SJCRH30 (cell line): ENCODE data around the gene AVPI1. TPM values are rescaled to one million over a fixed set of nuclear protein-coding genes. Genes with fewer than 3 reads are reported as not detected.

Source experiments
- DNase-seq, 2 experiments: peaks; one replicate each; pipeline ENCODE4 v3.0.0-alpha.2; 2015 to 2020
- H3K27ac ChIP-seq: fragments of 250-450 bp; sonication (Bioruptor Pico); 2 replicates; pipeline ENCODE4 v1.5.1; 2020; ENCODE audit warnings: mild to moderate bottlenecking, moderate library complexity
- H3K27me3 ChIP-seq: fragments of 250-450 bp; sonication (Bioruptor Pico); 2 replicates; pipeline ENCODE4 v1.5.1; 2020; ENCODE audit warnings: mild to moderate bottlenecking, moderate library complexity
- H3K36me3 ChIP-seq: fragments of 250-450 bp; sonication (Bioruptor Pico); 2 replicates; pipeline ENCODE4 v1.5.1; 2020; ENCODE audit warnings: mild to moderate bottlenecking, moderate library complexity
- H3K4me1 ChIP-seq: fragments of 250-450 bp; sonication (Bioruptor Pico); 2 replicates; pipeline ENCODE4 v1.5.1; 2020; ENCODE audit warnings: mild to moderate bottlenecking, moderate library complexity
- H3K4me3 ChIP-seq: fragments of 250-450 bp; sonication (Bioruptor Pico); 2 replicates; pipeline ENCODE4 v1.5.1; 2020; ENCODE audit warnings: mild to moderate bottlenecking, moderate library complexity
- H3K9me3 ChIP-seq: fragments of 250-450 bp; sonication (Bioruptor Pico); replicated peaks from 2 replicates; pipeline ENCODE4 v1.5.1; 2020; ENCODE audit warnings: mild to moderate bottlenecking, moderate library complexity
- total RNA-seq: library from RNA; depleted of rRNA; stranded (reverse); fragments of >200 nt; shearing (Covaris generic); gene quantifications from 2 replicates; pipeline ENCODE4 v1.2.3, GENCODE V29; 2014; rRNA removed

Gene AVPI1, protein sequence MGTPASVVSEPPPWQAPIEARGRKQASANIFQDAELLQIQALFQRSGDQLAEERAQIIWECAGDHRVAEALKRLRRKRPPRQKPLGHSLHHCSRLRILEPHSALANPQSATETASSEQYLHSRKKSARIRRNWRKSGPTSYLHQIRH
- total RNA-seq: 11.2 and 14.4 TPM in 2 replicates

GRCh38 chr10:97686962-97687784, at the start of gene AVPI1:
AVPI1 (minus strand) TSS chr10:97687241; CDS start chr10:97679905, 7,336 bp downstream.
- Histone ChIP-seq H3K9me3 (no peaks in the 10 kb centered on the region), H3K4me1 (peaks cover 41% of the 10 kb centered on the region), H3K27me3 (no peaks in the 10 kb centered on the region), H3K36me3 (no peaks in the 10 kb centered on the region), H3K4me3 (peak within 1 kb of the TSS; percentile 80), H3K27ac (peak within 1 kb of the TSS; percentile 68)
- peak; percentile 98 for DNase-seq

DNA sequence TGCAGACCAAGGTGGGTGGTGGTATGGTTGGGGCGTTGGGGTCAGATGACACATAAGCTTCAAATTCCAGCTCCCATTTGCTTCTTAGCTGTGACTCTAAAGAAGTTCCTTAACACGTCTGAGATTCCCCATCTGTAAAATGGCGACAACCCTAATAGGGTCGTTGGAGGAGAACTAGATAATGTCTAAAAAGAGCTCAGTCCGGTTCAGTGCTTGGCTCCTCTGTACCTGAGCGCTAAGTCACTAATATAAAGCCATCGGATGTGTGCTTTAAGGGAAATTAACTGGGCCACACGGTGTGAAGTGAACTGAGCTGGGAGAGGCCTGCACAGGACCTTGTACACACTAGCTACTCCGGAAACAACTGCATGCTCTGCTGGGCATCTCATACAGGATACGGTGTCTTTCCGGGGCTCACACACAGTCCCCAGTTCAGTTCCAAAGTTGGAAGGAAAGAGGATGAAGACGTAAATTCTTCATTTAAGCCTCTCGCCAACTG, 49.4 kb upstream of the AVPI1 start:
- H3K9me3 ChIP-seq: no peaks in the 10 kb centered on the region
- peaks cover 6% of the 10 kb centered on the region for H3K36me3 ChIP-seq
- no peak overlapping the region; the same call in 1 of the 2 replicates for H3K27ac ChIP-seq
- H3K4me3 ChIP-seq: peak overlapping the region; percentile 79
- peaks cover 8% of the 10 kb centered on the region; the same call in 1 of the 2 replicates for H3K4me1 ChIP-seq
- no peaks in the 10 kb centered on the region for H3K27me3 ChIP-seq
- no peak for DNase-seq

GRCh38 chr10:97734021-97734420, 47.0 kb upstream of the AVPI1 start:
- Histone ChIP-seq H3K36me3 (no peaks in the 10 kb centered on the region), H3K27me3 (no peaks in the 10 kb centered on the region), H3K4me1 (peaks cover 8% of the 10 kb centered on the region; the same call in 1 of the 2 replicates), H3K4me3 (no peak overlapping the region), H3K27ac (no peak overlapping the region), H3K9me3 (no peaks in the 10 kb centered on the region)
- no peak for DNase-seq

DNA sequence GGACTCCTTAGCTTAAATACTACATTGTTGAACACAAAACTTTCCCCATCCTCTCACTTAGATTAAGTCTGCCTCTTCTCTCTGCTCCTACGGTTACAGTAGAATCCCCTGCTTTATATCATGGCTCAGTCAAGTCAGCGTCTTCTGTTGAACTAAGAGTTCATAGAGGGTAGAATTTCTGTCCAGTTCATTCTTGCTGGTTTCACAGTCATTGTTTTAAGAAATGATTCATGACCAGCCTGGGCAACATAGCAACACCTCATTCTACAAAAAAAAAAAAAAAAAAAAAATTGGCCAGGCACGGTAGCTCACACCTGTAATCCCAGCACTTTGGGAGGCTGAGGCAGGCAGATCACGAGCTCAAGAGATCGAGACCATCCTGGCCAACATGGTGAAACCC, 46.2 kb upstream of the AVPI1 start:
- no peak for DNase-seq
- Histone ChIP-seq H3K4me1 (peaks cover 8% of the 10 kb centered on the region; the same call in 1 of the 2 replicates), H3K9me3 (no peaks in the 10 kb centered on the region), H3K27ac (no peak overlapping the region), H3K4me3 (no peak overlapping the region), H3K27me3 (no peaks in the 10 kb centered on the region), H3K36me3 (no peaks in the 10 kb centered on the region)

DNA sequence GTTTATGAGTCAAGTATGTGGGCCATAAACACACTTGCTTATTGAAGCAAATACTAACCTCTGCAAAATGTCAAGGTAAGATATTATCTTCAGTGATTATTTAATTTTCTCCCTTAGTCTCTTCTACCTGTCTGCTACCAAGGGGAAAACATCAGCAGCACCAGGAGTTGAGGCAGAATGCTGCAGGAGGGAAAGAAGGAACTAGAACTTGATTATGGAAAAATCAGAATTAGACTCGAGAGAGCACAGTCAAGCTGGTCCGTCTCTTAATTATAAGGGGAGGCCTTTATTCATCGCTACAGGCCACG, 45.0 kb upstream of the AVPI1 start:
- peaks cover 4% of the 10 kb centered on the region; the same call in 1 of the 2 replicates for H3K4me1 ChIP-seq
- DNase-seq: no peak
- no peak overlapping the region for H3K27ac ChIP-seq
- H3K4me3 ChIP-seq: no peak overlapping the region
- no peaks in the 10 kb centered on the region for H3K9me3 ChIP-seq
- no peaks in the 10 kb centered on the region for H3K36me3 ChIP-seq
- H3K27me3 ChIP-seq: no peaks in the 10 kb centered on the region

GRCh38 chr10:97731346-97732051, 44.5 kb upstream of the AVPI1 start:
- H3K9me3 ChIP-seq: no peaks in the 10 kb centered on the region
- H3K4me3 ChIP-seq: no peak overlapping the region
- H3K27me3 ChIP-seq: no peaks in the 10 kb centered on the region
- H3K36me3 ChIP-seq: no peaks in the 10 kb centered on the region
- H3K27ac ChIP-seq: no peak overlapping the region
- DNase-seq: peak; percentile 68 to 89
- H3K4me1 ChIP-seq: peaks cover 2% of the 10 kb centered on the region; the same call in 1 of the 2 replicates

DNA sequence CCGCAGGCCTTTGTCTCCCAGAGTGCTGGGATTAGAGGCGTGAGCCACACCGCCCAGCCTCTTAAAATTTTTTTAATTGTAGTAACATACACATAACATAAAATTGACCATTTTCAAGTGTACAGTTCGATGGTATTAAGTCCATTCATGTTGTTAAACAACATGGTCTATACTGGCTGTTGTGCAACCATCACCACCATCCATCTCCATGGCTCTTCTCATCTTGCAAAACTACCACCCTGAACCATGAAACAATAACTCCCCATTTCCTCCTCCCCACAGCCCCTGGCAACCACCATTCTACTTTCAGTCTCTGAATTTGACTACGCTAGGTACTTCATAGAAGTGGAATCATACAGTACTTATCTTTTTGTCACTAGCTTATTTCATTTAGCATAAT, 42.0 kb upstream of the AVPI1 start:
- Histone ChIP-seq H3K27ac (no peak overlapping the region), H3K9me3 (no peaks in the 10 kb centered on the region), H3K36me3 (no peaks in the 10 kb centered on the region), H3K27me3 (no peaks in the 10 kb centered on the region), H3K4me3 (no peak overlapping the region), H3K4me1 (no peaks in the 10 kb centered on the region)
- no peak for DNase-seq

DNA sequence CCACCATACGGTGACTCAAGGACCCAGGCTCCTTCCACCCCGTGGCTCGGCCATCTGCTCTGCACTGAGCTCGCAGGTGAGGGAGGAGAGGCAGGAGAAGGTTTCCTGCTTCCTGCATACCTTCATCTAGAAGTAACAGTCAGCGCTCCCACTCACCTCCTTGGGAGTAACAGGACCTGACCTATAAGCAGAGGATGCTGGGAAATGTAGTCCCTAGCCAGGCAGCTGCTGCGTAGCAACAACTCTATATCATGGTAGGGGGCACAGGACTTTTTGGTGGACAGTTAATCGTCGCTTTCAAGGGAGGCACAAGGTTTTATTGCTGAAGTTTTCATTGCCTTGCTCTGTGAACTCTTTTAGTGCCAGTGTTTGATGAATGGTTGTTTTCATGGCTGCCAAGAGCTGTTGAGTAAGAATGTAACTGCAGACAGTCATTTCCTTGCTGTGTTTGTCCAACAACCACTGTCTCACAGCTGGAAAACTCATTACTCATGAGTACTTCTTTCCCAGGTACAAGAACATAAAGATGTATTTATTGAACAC, 39.7 kb upstream of the AVPI1 start:
- Histone ChIP-seq H3K36me3 (no peaks in the 10 kb centered on the region), H3K4me1 (no peaks in the 10 kb centered on the region), H3K9me3 (no peaks in the 10 kb centered on the region), H3K27me3 (no peaks in the 10 kb centered on the region), H3K27ac (no peak overlapping the region), H3K4me3 (no peak overlapping the region)
- DNase-seq: no peak

- Histone ChIP-seq H3K4me1 (peaks cover 6% of the 10 kb centered on the region), H3K36me3 (no peaks in the 10 kb centered on the region), H3K9me3 (no peaks in the 10 kb centered on the region), H3K4me3 (no peak overlapping the region), H3K27ac (no peak overlapping the region), H3K27me3 (no peaks in the 10 kb centered on the region)
- no peak for DNase-seq
Observed at GRCh38 chr10:97724341-97724941, 37.4 kb upstream of the AVPI1 start.

DNA sequence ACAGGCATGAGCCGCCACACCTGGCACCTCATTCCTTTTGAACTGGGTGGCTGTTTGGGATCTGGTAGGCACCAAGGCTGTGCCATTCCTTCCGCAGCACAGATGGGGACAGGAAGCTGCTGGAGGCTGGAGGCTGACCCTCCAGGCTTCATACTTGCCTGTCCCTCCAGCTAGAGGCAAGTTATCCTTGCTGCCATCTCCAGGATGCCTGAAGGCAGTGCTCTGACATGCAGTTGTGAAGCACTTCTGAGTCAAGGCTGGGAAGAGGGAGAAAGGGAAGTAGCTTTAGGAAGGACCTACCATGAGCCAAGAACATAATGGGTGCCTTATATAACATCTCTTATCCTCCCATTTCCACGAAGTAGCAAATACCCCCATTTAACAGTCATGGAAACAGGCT, 36.0 kb upstream of the AVPI1 start:
- H3K9me3 ChIP-seq: no peaks in the 10 kb centered on the region
- no peak overlapping the region for H3K4me3 ChIP-seq
- DNase-seq: no peak
- peaks cover 21% of the 10 kb centered on the region for H3K4me1 ChIP-seq
- no peaks in the 10 kb centered on the region for H3K27me3 ChIP-seq
- no peak overlapping the region for H3K27ac ChIP-seq
- no peaks in the 10 kb centered on the region for H3K36me3 ChIP-seq

DNA sequence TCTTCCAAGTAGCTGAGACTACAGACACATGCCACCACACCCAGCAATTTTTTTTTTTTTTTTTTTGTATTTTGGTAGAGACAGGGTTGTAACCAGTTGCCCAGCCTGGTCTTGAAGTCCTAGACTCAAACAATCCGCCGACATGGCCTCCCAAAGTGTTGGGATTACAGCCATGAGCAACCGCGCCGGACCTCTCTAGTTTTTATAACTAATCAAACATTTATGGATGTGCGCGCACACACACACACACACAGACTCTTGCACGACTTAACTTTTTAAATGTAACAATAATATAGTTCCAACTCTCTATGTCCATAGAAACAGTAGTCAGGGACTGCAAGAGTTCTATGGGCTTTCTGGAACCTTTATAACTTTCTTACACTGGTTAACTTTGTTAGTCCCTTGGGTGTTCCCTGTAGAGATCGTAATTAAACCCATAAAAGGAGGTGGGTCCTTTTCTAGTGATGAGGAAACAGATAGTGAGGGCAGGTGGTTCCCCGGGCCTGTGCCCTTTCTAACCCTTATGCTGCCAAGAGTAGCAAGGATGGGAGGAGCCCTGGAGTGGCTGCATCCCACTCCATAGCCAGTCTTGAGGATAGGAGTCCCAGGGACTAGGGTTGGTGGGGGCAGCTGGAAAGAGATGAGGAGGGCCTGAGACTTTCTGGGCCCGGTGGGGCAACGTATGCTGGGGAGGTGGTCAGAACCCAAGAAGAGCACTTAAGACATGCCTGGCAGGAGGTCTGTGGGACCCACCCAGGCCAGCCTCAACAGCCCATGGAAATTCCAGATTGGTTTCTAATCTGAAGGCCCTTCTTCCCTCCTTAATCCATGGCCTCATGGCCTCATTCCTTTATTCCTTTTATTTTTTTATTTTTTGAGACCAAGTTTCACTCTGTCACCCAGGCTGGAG, 35.1 kb upstream of the AVPI1 start:
- no peaks in the 10 kb centered on the region for H3K9me3 ChIP-seq
- no peaks in the 10 kb centered on the region for H3K27me3 ChIP-seq
- no peak overlapping the region for H3K27ac ChIP-seq
- no peak overlapping the region for H3K4me3 ChIP-seq
- no peak for DNase-seq
- H3K4me1 ChIP-seq: peaks cover 30% of the 10 kb centered on the region
- no peaks in the 10 kb centered on the region; the same call in 1 of the 2 replicates for H3K36me3 ChIP-seq

GRCh38 chr10:97719602-97720001, 32.6 kb upstream of the AVPI1 start:
- H3K36me3 ChIP-seq: no peaks in the 10 kb centered on the region; the same call in 1 of the 2 replicates
- H3K27me3 ChIP-seq: no peaks in the 10 kb centered on the region
- H3K4me1 ChIP-seq: peaks cover 34% of the 10 kb centered on the region
- H3K27ac ChIP-seq: peak overlapping the region; percentile 82; the same call in 1 of the 2 replicates
- H3K4me3 ChIP-seq: no peak overlapping the region
- H3K9me3 ChIP-seq: no peaks in the 10 kb centered on the region
- peak; percentile 20 to 72 for DNase-seq

DNA sequence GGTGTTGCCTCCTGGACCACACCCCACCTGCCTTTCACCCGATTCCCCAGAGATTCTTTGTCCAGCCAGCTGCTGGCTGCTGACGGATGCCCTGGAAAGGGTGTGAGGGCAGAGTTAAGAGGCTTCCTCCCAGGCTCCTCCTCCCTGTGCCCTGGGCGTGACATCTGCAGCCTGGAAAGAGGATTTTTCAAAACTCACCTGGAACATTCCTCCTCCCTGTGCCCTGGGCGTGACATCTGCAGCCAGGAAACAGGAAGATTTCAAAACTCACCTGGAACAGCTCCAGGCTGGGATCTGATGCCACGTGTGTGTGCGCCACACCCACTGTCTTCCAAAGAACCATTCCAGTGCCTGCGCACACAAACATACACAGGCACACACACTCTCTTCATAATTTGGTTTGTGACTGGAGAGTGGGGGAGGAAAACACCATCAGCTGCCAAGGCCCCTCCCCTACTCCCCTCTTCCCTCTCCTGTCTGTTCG, 31.7 kb upstream of the AVPI1 start:
- Histone ChIP-seq H3K27me3 (no peaks in the 10 kb centered on the region), H3K4me1 (peaks cover 34% of the 10 kb centered on the region), H3K36me3 (no peaks in the 10 kb centered on the region; the same call in 1 of the 2 replicates), H3K4me3 (no peak overlapping the region), H3K27ac (peak overlapping the region; percentile 82), H3K9me3 (no peaks in the 10 kb centered on the region)
- DNase-seq: peak; percentile 86 to 89
